Measurements from ENCODE around the gene RPTOR.

DNA sequence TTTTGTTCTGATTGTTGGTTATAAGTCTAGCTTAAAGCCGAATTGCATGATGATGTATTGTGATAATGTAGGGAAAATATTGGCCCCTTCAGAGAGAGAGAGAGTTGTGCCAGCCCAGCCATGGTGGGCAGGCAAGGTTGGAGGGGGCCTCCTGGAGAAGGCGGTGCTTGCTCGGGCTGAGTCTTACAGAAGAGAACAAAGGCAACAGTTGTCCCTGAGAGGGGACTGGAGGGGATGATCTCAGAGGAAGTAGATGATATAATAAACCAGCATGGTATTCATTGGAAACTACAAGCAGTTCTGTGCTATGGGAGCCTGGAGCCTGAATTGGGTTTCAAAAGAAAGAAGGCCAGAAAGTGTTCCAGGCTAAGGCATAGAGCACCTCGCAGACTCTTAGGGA is 173.8 kb downstream of the RPTOR start:
- TF ChIP-seq, protein P1, sequence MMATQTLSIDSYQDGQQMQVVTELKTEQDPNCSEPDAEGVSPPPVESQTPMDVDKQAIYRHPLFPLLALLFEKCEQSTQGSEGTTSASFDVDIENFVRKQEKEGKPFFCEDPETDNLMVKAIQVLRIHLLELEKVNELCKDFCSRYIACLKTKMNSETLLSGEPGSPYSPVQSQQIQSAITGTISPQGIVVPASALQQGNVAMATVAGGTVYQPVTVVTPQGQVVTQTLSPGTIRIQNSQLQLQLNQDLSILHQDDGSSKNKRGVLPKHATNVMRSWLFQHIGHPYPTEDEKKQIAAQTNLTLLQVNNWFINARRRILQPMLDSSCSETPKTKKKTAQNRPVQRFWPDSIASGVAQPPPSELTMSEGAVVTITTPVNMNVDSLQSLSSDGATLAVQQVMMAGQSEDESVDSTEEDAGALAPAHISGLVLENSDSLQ (IDR thresholded peaks at IDR 0.05), result no peak
- TF ChIP-seq, protein P2, sequence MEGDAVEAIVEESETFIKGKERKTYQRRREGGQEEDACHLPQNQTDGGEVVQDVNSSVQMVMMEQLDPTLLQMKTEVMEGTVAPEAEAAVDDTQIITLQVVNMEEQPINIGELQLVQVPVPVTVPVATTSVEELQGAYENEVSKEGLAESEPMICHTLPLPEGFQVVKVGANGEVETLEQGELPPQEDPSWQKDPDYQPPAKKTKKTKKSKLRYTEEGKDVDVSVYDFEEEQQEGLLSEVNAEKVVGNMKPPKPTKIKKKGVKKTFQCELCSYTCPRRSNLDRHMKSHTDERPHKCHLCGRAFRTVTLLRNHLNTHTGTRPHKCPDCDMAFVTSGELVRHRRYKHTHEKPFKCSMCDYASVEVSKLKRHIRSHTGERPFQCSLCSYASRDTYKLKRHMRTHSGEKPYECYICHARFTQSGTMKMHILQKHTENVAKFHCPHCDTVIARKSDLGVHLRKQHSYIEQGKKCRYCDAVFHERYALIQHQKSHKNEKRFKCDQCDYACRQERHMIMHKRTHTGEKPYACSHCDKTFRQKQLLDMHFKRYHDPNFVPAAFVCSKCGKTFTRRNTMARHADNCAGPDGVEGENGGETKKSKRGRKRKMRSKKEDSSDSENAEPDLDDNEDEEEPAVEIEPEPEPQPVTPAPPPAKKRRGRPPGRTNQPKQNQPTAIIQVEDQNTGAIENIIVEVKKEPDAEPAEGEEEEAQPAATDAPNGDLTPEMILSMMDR (IDR thresholded peaks at IDR 0.05 in 2 of 3, conservative IDR thresholded peaks at IDR 0.05 in 1 of 3; ENCODE audit: control insufficient read depth in 2 of 3, extremely low read depth in 1 of 3, insufficient read depth in 1 of 3, low read depth in 3 of 3, low read length in 3 of 3), result no peak
- no peak for TF ChIP-seq POLR2A (IDR thresholded peaks at IDR 0.05; ENCODE audit: low read depth, low read length)
- TF ChIP-seq RCOR1 (conservative IDR thresholded peaks at IDR 0.05; ENCODE audit: low read depth, low read length), result no peak
- no peak for TF ChIP-seq RB1 (IDR thresholded peaks at IDR 0.05; ENCODE audit: borderline replicate concordance)
- TF ChIP-seq EZH2 (IDR thresholded peaks at IDR 0.05; ENCODE audit: borderline replicate concordance, control insufficient read depth, low read depth, low read length), result no peak
- no peak for TF ChIP-seq PAX5 (IDR thresholded peaks at IDR 0.05; ENCODE audit: borderline replicate concordance, low read depth, low read length)
